ENCODE data around the gene GAD2. TPM values are rescaled to one million over a fixed set of nuclear protein-coding genes. Genes with fewer than 3 reads are reported as not detected.
A peak's percentile ranks its signal among the peaks of the same experiment; 100 is the strongest.

The GAD2 gene
- total RNA-seq, 1 donor from 2014 or later = 15.3 TPM

GRCh38 chr10:26194275-26194674 lies 22.3 kb upstream of the GAD2 start:
- no peak overlapping the region for H3K4me3 Mint-ChIP-seq
- DNase-seq (ENCODE audit: extremely low spot score, unreplicated experiment) = no peak
- no peaks in the 10 kb centered on the region for H3K4me1 Mint-ChIP-seq (ENCODE audit: unreplicated experiment)
- H3K9me3 Mint-ChIP-seq = peaks cover 7% of the 10 kb centered on the region
- no peaks in the 10 kb centered on the region for H3K27me3 Mint-ChIP-seq
- no peaks in the 10 kb centered on the region for H3K36me3 Mint-ChIP-seq
- H3K27ac Mint-ChIP-seq = no peak overlapping the region
- TF ChIP-seq CTCF (conservative IDR thresholded peaks at IDR 0.05) = no peak

GRCh38 chr10:26197248-26197647 lies 19.3 kb upstream of the GAD2 start:
- Mint-ChIP-seq H3K4me3 (no peak overlapping the region), H3K9me3 (peaks cover 7% of the 10 kb centered on the region), H3K36me3 (no peaks in the 10 kb centered on the region), H3K27ac (no peak overlapping the region), H3K27me3 (no peaks in the 10 kb centered on the region), H3K4me1 (ENCODE audit: unreplicated experiment) (peaks cover 7% of the 10 kb centered on the region)
- TF ChIP-seq CTCF (conservative IDR thresholded peaks at IDR 0.05) = no peak
- no peak for DNase-seq (ENCODE audit: extremely low spot score, unreplicated experiment)

GRCh38 chr10:26198119-26198518 lies 18.5 kb upstream of the GAD2 start:
- Mint-ChIP-seq H3K4me3 (no peak overlapping the region), H3K27ac (peak overlapping the region; percentile 57), H3K9me3 (peaks cover 7% of the 10 kb centered on the region), H3K4me1 (ENCODE audit: unreplicated experiment) (peaks cover 7% of the 10 kb centered on the region), H3K36me3 (no peaks in the 10 kb centered on the region), H3K27me3 (no peaks in the 10 kb centered on the region)
- no peak for TF ChIP-seq CTCF (conservative IDR thresholded peaks at IDR 0.05)
- no peak for DNase-seq (ENCODE audit: extremely low spot score, unreplicated experiment)

- H3K9me3 Mint-ChIP-seq = peaks cover 7% of the 10 kb centered on the region
- no peak for TF ChIP-seq CTCF (conservative IDR thresholded peaks at IDR 0.05)
- H3K27ac Mint-ChIP-seq = no peak overlapping the region
- H3K36me3 Mint-ChIP-seq = no peaks in the 10 kb centered on the region
- H3K4me1 Mint-ChIP-seq (ENCODE audit: unreplicated experiment) = peaks cover 7% of the 10 kb centered on the region
- H3K27me3 Mint-ChIP-seq = peaks cover 7% of the 10 kb centered on the region
- no peak overlapping the region for H3K4me3 Mint-ChIP-seq
- no peak for DNase-seq (ENCODE audit: extremely low spot score, unreplicated experiment)
These were observed 16.7 kb upstream of the GAD2 start for GRCh38 chr10:26199841-26200240.

- no peak for DNase-seq (ENCODE audit: extremely low spot score, unreplicated experiment)
- no peak for TF ChIP-seq CTCF (conservative IDR thresholded peaks at IDR 0.05)
- Mint-ChIP-seq H3K36me3 (no peaks in the 10 kb centered on the region), H3K9me3 (no peaks in the 10 kb centered on the region), H3K27ac (no peak overlapping the region), H3K4me1 (ENCODE audit: unreplicated experiment) (no peaks in the 10 kb centered on the region), H3K27me3 (peaks cover 12% of the 10 kb centered on the region), H3K4me3 (no peak overlapping the region)
These were observed 11.4 kb upstream of the GAD2 start for GRCh38 chr10:26205223-26205622.
